ENCODE measurements around the gene TEX26. TPM values are rescaled to one million over a fixed set of nuclear protein-coding genes. Genes with fewer than 3 reads are reported as not detected.
A peak's percentile ranks its signal among the peaks of the same experiment; 100 is the strongest.

Gene TEX26
- polyA plus RNA-seq, 1 of the 3 experiments (the other 2 are of a cell fraction), result not detected

DNA sequence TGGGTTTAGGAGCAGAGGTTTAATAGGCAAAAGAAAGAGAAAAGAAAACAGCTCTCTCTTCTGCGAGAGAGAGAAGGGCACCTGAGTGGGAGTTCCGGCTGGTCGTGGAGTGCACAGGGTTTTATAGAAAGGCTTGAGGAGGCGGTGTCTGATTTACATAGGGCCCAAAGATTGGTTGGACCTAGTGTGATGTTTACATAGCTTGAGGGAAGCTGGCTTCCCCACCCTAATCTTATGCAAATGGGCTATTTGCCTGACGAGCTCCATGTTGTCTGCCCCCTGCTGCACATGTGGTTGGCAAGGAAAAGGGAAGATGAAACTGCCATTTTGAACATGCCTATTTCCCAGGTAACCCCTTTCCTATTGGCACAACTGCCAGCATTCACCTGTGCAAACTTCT is 47.9 kb upstream of the TEX26 start:
- Histone ChIP-seq H2AFZ (ENCODE audit: low read depth) (no peak overlapping the region), H3K9me2 (no peaks in the 10 kb centered on the region), H3K9ac (no peak overlapping the region), H3K4me3 (ENCODE audit: low read depth in 2 of 2, low read length in 1 of 2) (no peak overlapping the region), H3K36me3 (replicated peaks in 1 of 2; ENCODE audit: control insufficient read depth in 1 of 2, insufficient read depth in 2 of 2, low read length in 1 of 2) (no peaks in the 10 kb centered on the region), H4K20me1 (ENCODE audit: insufficient read depth) (no peaks in the 10 kb centered on the region), H3K27ac (ENCODE audit: low read depth in 2 of 2, low read length in 1 of 2) (peak overlapping the region in 1 of 2 experiments; percentile 47; a peak in 1 of 4 replicates), H3K9me3 (no peaks in the 10 kb centered on the region), H3F3A (replicated peaks; ENCODE audit: insufficient read depth) (no peaks in the 10 kb centered on the region), H3K79me2 (ENCODE audit: insufficient read depth) (no peaks in the 10 kb centered on the region), H3K4me2 (no peak overlapping the region), H3K4me1 (ENCODE audit: control insufficient read depth in 1 of 2, insufficient read depth in 2 of 2, low read depth in 1 of 2, low read length in 1 of 2) (peaks cover 21 to 28% of the 10 kb centered on the region in 2 experiments), H3K27me3 (ENCODE audit: insufficient read depth) (no peaks in the 10 kb centered on the region)
- no peak for DNase-seq
- ChIA-PET CTCF (interaction anchor here (0.6 to 0.7 kb wide), 2 partner anchors 12 to 23 kb away, joined by 3 read pairs; no protein-coding TSS in a partner anchor), POLR2A (no interaction called here)
- WGBS (ENCODE audit: low lambda C conversion rate), result 94% methylated on average over 4 of the region's 5 CpGs
- TF ChIP-seq SIN3A (IDR thresholded peaks at IDR 0.05; ENCODE audit: borderline replicate concordance, low read depth, low read length) (no peak), RXRA (IDR thresholded peaks at IDR 0.05; ENCODE audit: borderline replicate concordance, low read depth) (no peak), MEF2A (IDR thresholded peaks at IDR 0.05; ENCODE audit: borderline replicate concordance, low read depth) (no peak), TCF12 (IDR thresholded peaks at IDR 0.05) (no peak)
- TF ChIP-seq, protein P1, sequence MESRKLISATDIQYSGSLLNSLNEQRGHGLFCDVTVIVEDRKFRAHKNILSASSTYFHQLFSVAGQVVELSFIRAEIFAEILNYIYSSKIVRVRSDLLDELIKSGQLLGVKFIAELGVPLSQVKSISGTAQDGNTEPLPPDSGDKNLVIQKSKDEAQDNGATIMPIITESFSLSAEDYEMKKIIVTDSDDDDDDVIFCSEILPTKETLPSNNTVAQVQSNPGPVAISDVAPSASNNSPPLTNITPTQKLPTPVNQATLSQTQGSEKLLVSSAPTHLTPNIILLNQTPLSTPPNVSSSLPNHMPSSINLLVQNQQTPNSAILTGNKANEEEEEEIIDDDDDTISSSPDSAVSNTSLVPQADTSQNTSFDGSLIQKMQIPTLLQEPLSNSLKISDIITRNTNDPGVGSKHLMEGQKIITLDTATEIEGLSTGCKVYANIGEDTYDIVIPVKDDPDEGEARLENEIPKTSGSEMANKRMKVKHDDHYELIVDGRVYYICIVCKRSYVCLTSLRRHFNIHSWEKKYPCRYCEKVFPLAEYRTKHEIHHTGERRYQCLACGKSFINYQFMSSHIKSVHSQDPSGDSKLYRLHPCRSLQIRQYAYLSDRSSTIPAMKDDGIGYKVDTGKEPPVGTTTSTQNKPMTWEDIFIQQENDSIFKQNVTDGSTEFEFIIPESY (IDR thresholded peaks at IDR 0.05; ENCODE audit: borderline replicate concordance, low read depth), result no peak
- TF ChIP-seq, protein P2, sequence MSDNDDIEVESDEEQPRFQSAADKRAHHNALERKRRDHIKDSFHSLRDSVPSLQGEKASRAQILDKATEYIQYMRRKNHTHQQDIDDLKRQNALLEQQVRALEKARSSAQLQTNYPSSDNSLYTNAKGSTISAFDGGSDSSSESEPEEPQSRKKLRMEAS (IDR thresholded peaks at IDR 0.05; ENCODE audit: low read depth), result no peak

DNA sequence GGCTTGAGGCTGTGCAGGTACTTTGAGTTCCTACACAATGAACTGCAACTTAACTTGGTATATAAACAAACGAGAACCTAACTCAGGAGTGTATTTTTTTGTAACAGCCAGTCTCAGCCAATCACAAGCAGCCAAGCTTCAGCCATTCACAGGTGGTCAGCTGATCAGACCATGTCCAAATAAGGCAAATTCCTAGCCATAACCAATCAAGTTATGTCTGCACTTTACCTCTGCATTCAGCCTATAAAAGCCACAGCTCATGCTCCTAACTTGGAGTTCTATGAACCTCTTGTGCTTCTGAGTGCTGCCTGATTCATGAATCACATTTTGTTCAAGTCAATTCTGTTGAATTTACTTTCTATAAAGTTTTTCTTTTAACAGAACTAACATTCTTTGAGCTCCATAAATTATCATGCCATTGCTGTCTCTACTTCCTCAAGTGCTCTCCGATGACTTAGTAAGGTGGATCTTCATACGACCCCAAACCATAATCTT is 43.2 kb upstream of the TEX26 start:
- WGBS (ENCODE audit: low lambda C conversion rate), result 80% methylated on average over 3 of the region's 3 CpGs
- ChIA-PET POLR2A (no interaction called here), CTCF (interaction anchor here (0.7 to 1.2 kb wide), 2 partner anchors 18 to 24 kb away, joined by 3 to 4 read pairs; no protein-coding TSS in a partner anchor)
- DNase-seq, result no peak
- Histone ChIP-seq H3K4me2 (no peak overlapping the region), H3K4me1 (ENCODE audit: control insufficient read depth in 1 of 2, insufficient read depth in 2 of 2, low read depth in 1 of 2, low read length in 1 of 2) (no peaks in the 10 kb centered on the region), H3K36me3 (replicated peaks in 1 of 2; ENCODE audit: control insufficient read depth in 1 of 2, insufficient read depth in 2 of 2, low read length in 1 of 2) (no peaks in the 10 kb centered on the region), H3K27ac (ENCODE audit: low read depth in 2 of 2, low read length in 1 of 2) (no peak overlapping the region), H3K27me3 (ENCODE audit: insufficient read depth) (no peaks in the 10 kb centered on the region), H4K20me1 (ENCODE audit: insufficient read depth) (no peaks in the 10 kb centered on the region), H3K9ac (no peak overlapping the region), H3F3A (replicated peaks; ENCODE audit: insufficient read depth) (no peaks in the 10 kb centered on the region), H3K9me2 (no peaks in the 10 kb centered on the region), H3K4me3 (ENCODE audit: low read depth in 2 of 2, low read length in 1 of 2) (no peak overlapping the region), H3K9me3 (no peaks in the 10 kb centered on the region), H2AFZ (ENCODE audit: low read depth) (no peak overlapping the region), H3K79me2 (ENCODE audit: insufficient read depth) (no peaks in the 10 kb centered on the region)
- TF ChIP-seq CHD2 (IDR thresholded peaks at IDR 0.05; ENCODE audit: low read length, partially characterized antibody) (no peak), MXI1 (IDR thresholded peaks at IDR 0.05; ENCODE audit: low read depth, low read length) (no peak), FOXM1 (IDR thresholded peaks at IDR 0.05; ENCODE audit: low read depth) (no peak), TAF1 (IDR thresholded peaks at IDR 0.05; ENCODE audit: borderline replicate concordance, low read depth, low read length) (no peak)

Data from SK-N-SH (cell line).